Omental fat pad (tissue), 4 donors: ENCODE measurements around the gene NOTCH1. TPM values are rescaled to one million over a fixed set of nuclear protein-coding genes. Genes with fewer than 3 reads are reported as not detected.

ENCODE experiments used
- ATAC-seq: fragments of 150-250 bp; one replicate; pipeline ENCODE4 v1.9.1; 2016; ENCODE audit warnings: mild to moderate bottlenecking, moderate library complexity; ENCODE audit not compliant: low FRiP score
- DNase-seq: peaks from one replicate; pipeline ENCODE4 v3.0.0-alpha.2; 2019; ENCODE audit warnings: low spot score
- CTCF ChIP-seq, 3 donors: fragments of 450-650 bp; IDR thresholded peaks; one replicate each; pipeline ENCODE4 v1.5.1; 2016 to 2017; ENCODE audit warnings: antibody characterized with exemption in 3 of 3, mild to moderate bottlenecking in 3 of 3, moderate library complexity in 2 of 3
- total RNA-seq, 4 donors: library from RNA; depleted of rRNA; stranded (reverse); fragments of >200 nt; gene quantifications; one replicate each; pipeline ENCODE4 v1.1.0, GENCODE V29; 2016

Gene NOTCH1
- total RNA-seq, 4 donors from 2014 or later: 10.4 to 61.8 (median 55.1) TPM

- ATAC-seq: no peak
- no peak for DNase-seq
- no peak for TF ChIP-seq CTCF (IDR thresholded peaks at IDR 0.05)
Measured at GRCh38 chr9:136522314-136523237, 23.3 kb downstream of the NOTCH1 start.

GRCh38 chr9:136521537-136521936 lies 24.3 kb downstream of the NOTCH1 start:
- no peak for DNase-seq
- TF ChIP-seq CTCF (IDR thresholded peaks at IDR 0.05): no peak
- no peak for ATAC-seq

GRCh38 chr9:136520053-136520540 lies 25.8 kb downstream of the NOTCH1 start:
- no peak for ATAC-seq
- DNase-seq: no peak
- TF ChIP-seq CTCF (IDR thresholded peaks at IDR 0.05): no peak

GRCh38 chr9:136519263-136520052 lies 26.4 kb downstream of the NOTCH1 start:
- TF ChIP-seq CTCF (IDR thresholded peaks at IDR 0.05): no peak
- ATAC-seq: no peak
- no peak for DNase-seq

GRCh38 chr9:136518623-136519022 lies 27.2 kb downstream of the NOTCH1 start:
- no peak for TF ChIP-seq CTCF (IDR thresholded peaks at IDR 0.05)
- ATAC-seq (no peak), DNase-seq (no peak)

GRCh38 chr9:136517950-136518349 lies 27.9 kb downstream of the NOTCH1 start:
- no peak for DNase-seq
- no peak for ATAC-seq
- TF ChIP-seq CTCF (IDR thresholded peaks at IDR 0.05): no peak
